Measurements from ENCODE around the gene REXO4. TPM values are rescaled to one million over a fixed set of nuclear protein-coding genes. Genes with fewer than 3 reads are reported as not detected.
"Not testable (repeated sequence)": the region's sequence is repeated elsewhere in the genome, so short reads cannot be mapped to it uniquely, and the experiment has no call there.

REXO4 gene
- total RNA-seq, 4 donors from 2014 or later: 11.2 to 29.9 (median 18.1) TPM

GRCh38 chr9:133397370-133397769, 20.4 kb downstream of the REXO4 start:
- WGBS, 2 donors (ENCODE audit: low coverage in 1 of 2): 58 to 79% methylated on average over 2 to 6 of the region's 6 CpGs

GRCh38 chr9:133396952-133397351, 20.9 kb downstream of the REXO4 start:
- no peak for TF ChIP-seq CTCF (IDR thresholded peaks at IDR 0.05)
- no peak for TF ChIP-seq EP300 (IDR thresholded peaks at IDR 0.05)
- TF ChIP-seq POLR2A (IDR thresholded peaks at IDR 0.05): no peak
- no peak for TF ChIP-seq POLR2AphosphoS5 (IDR thresholded peaks at IDR 0.05)
- H3K27ac ChIP-seq: no peak overlapping the region
- no peaks in the 10 kb centered on the region for H3K9me3 ChIP-seq
- H3K36me3 ChIP-seq: peaks cover 0 to 11% of the 10 kb centered on the region in 2 donors
- no peaks in the 10 kb centered on the region for H3K4me1 ChIP-seq
- ATAC-seq: no peak
- H3K27me3 ChIP-seq: peaks cover 50% of the 10 kb centered on the region
- no peak overlapping the region for H3K4me3 ChIP-seq
- WGBS, 2 donors (ENCODE audit: low coverage in 1 of 2): 71% methylated on average over 1 of the region's 14 CpGs; no CpG with 5 or more reads in 1 of the 2 donors

More at GRCh38 chr9:133397370-133397769, 20.4 kb downstream of the REXO4 start:
- H3K27me3 ChIP-seq: peaks cover 46% of the 10 kb centered on the region
- H3K4me1 ChIP-seq: no peaks in the 10 kb centered on the region
- ATAC-seq: no peak
- TF ChIP-seq EP300 (IDR thresholded peaks at IDR 0.05) (no peak), POLR2A (IDR thresholded peaks at IDR 0.05) (no peak), POLR2AphosphoS5 (IDR thresholded peaks at IDR 0.05) (no peak), CTCF (IDR thresholded peaks at IDR 0.05) (no peak)
- H3K4me3 ChIP-seq: no peak overlapping the region
- H3K27ac ChIP-seq: no peak overlapping the region
- H3K36me3 ChIP-seq: peaks cover 0 to 15% of the 10 kb centered on the region in 2 donors
- no peaks in the 10 kb centered on the region for H3K9me3 ChIP-seq

GRCh38 chr9:133394687-133395271, 23.0 kb downstream of the REXO4 start:
- H3K4me3 ChIP-seq: no peak overlapping the region
- ATAC-seq: no peak
- peaks cover 65% of the 10 kb centered on the region for H3K27me3 ChIP-seq
- no peaks in the 10 kb centered on the region for H3K9me3 ChIP-seq
- no peak for TF ChIP-seq CTCF (IDR thresholded peaks at IDR 0.05)
- TF ChIP-seq POLR2AphosphoS5 (IDR thresholded peaks at IDR 0.05): no peak
- no peak for TF ChIP-seq POLR2A (IDR thresholded peaks at IDR 0.05)
- TF ChIP-seq EP300 (IDR thresholded peaks at IDR 0.05): no peak
- no peaks in the 10 kb centered on the region for H3K4me1 ChIP-seq
- H3K27ac ChIP-seq: no peak overlapping the region
- peaks cover 0 to under 1% of the 10 kb centered on the region in 2 donors for H3K36me3 ChIP-seq
- WGBS, 2 donors (ENCODE audit: low coverage in 1 of 2): 64% methylated on average over 3 of the region's 8 CpGs; no CpG with 5 or more reads in 1 of the 2 donors

GRCh38 chr9:133393399-133393798, 24.4 kb downstream of the REXO4 start:
- Histone ChIP-seq H3K27ac (no peak overlapping the region), H3K36me3 (no peaks in the 10 kb centered on the region), H3K4me1 (no peaks in the 10 kb centered on the region), H3K9me3 (no peaks in the 10 kb centered on the region), H3K27me3 (peaks cover 73% of the 10 kb centered on the region), H3K4me3 (no peak overlapping the region)
- ATAC-seq: no peak
- TF ChIP-seq EP300 (IDR thresholded peaks at IDR 0.05) (no peak), POLR2A (IDR thresholded peaks at IDR 0.05) (no peak), CTCF (IDR thresholded peaks at IDR 0.05) (no peak), POLR2AphosphoS5 (IDR thresholded peaks at IDR 0.05) (no peak)
- WGBS, 2 donors (ENCODE audit: low coverage in 1 of 2): 80 to 88% methylated on average over 3 of the region's 3 CpGs

GRCh38 chr9:133392308-133392707, 25.5 kb downstream of the REXO4 start:
- not testable (repeated sequence) for H3K9me3 ChIP-seq, ATAC-seq, H3K36me3 ChIP-seq, H3K27ac ChIP-seq, H3K4me1 ChIP-seq, H3K4me3 ChIP-seq
- WGBS, 2 donors (ENCODE audit: low coverage in 1 of 2): no CpG with 5 or more reads among the region's 3 CpGs
- peaks cover 73% of the 10 kb centered on the region for H3K27me3 ChIP-seq

- not testable (repeated sequence) for H3K4me1 ChIP-seq, H3K36me3 ChIP-seq, H3K9me3 ChIP-seq, H3K4me3 ChIP-seq, ATAC-seq, H3K27ac ChIP-seq
- peaks cover 67% of the 10 kb centered on the region for H3K27me3 ChIP-seq
- no CpG with 5 or more reads among the region's 4 CpGs for WGBS, 2 donors (ENCODE audit: low coverage in 1 of 2)
Measured at GRCh38 chr9:133391449-133391848, 26.4 kb downstream of the REXO4 start.

All from gastroesophageal sphincter (tissue), 4 donors.